Activated CD4-positive, alpha-beta memory T cell treated with anti-CD3 and anti-CD28 coated beads, Interleukin-2, amount 10 ng/mL, durations not matched to agents 7 days and 5 days (primary cell): ENCODE data around the gene BRD3OS. TPM values are rescaled to one million over a fixed set of nuclear protein-coding genes. Genes with fewer than 3 reads are reported as not detected.

Experiments
- CTCF ChIA-PET: fragments of 350-600 bp; sonication (Branson Sonifier 250); formaldehyde crosslinking; loops from one replicate; lab custom pipeline; 2021; ENCODE audit warnings: antibody characterized with exemption, inconsistent platforms; lab: Charles Lee
- POLR2A ChIA-PET: fragments of 350-600 bp; sonication (Branson Sonifier 250); formaldehyde crosslinking; loops from one replicate; lab custom pipeline; 2021; ENCODE audit warnings: antibody characterized with exemption; lab: Charles Lee
- DNase-seq: peaks from one replicate; pipeline ENCODE4 v3.0.0-alpha.2; 2020
- H3K27ac Mint-ChIP-seq: one replicate; pipeline ENCODE4 v1.8.0; 2021; ENCODE audit warnings: mild to moderate bottlenecking, mixed read lengths
- H3K27me3 Mint-ChIP-seq: one replicate; pipeline ENCODE4 v1.8.0; 2021; ENCODE audit warnings: mixed read lengths
- H3K36me3 Mint-ChIP-seq: one replicate; pipeline ENCODE4 v1.8.0; 2021; ENCODE audit warnings: low read depth, mixed read lengths
- H3K4me1 Mint-ChIP-seq: one replicate; pipeline ENCODE4 v1.8.0; 2021; ENCODE audit warnings: mixed read lengths
- H3K4me3 Mint-ChIP-seq: one replicate; pipeline ENCODE4 v1.8.0; 2021; ENCODE audit warnings: mild to moderate bottlenecking, mixed read lengths
- H3K9me3 Mint-ChIP-seq: one replicate; pipeline ENCODE4 v1.8.0; 2021; ENCODE audit warnings: mixed read lengths
- total RNA-seq, 2 experiments: library from RNA; stranded (reverse); gene quantifications; one replicate each; pipeline ENCODE4 v1.2.3, GENCODE V29; 2021

BRD3OS gene
- total RNA-seq, 2 experiments from 2014 or later = 9.6 to 10.3 TPM

DNA sequence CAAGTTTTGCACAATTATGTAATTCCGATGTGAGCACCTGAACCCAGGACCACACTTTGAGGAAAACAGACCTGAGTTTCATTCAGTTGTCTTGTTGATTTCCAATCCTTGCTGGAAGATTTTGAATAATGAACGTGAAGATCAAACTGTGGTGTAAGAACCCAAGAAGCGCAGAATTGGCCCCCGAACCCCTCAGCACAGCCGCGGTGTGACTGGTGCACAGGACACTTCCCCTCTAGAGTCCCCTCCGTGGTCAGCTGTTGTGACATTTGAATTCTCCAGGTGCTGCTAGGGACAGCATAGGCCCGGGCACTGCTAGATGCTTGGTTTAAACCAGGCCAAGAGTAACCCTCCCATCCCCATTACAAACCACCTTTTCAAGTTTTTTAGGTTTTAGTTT is 1.7 kb downstream of the BRD3OS start:
- ChIA-PET POLR2A (interaction anchor here (2.0 to 2.7 kb wide), 2 partner anchors 8 to 38 kb away, joined by 5 to 21 read pairs; no protein-coding TSS in a partner anchor), CTCF (interaction anchor here (1.6 kb wide), 1 partner anchor 72 kb away, joined by 3 read pairs; no protein-coding TSS in a partner anchor)
- no peak for DNase-seq
- Mint-ChIP-seq H3K27me3 (no peaks in the 10 kb centered on the region), H3K36me3 (peaks cover 3% of the 10 kb centered on the region), H3K9me3 (no peaks in the 10 kb centered on the region), H3K27ac (no peak overlapping the region), H3K4me1 (peaks cover 11% of the 10 kb centered on the region), H3K4me3 (peak overlapping the region; percentile 51)

GRCh38 chr9:134027561-134027960 is 2.3 kb downstream of the BRD3OS start:
- Mint-ChIP-seq H3K4me1 (peaks cover 11% of the 10 kb centered on the region), H3K36me3 (peaks cover 3% of the 10 kb centered on the region), H3K27ac (no peak overlapping the region), H3K9me3 (no peaks in the 10 kb centered on the region), H3K4me3 (no peak overlapping the region), H3K27me3 (no peaks in the 10 kb centered on the region)
- ChIA-PET CTCF (interaction anchor here (0.6 kb wide), 1 partner anchor 41 kb away, joined by 4 read pairs; no protein-coding TSS in a partner anchor), POLR2A (no interaction called here)
- no peak for DNase-seq

DNA sequence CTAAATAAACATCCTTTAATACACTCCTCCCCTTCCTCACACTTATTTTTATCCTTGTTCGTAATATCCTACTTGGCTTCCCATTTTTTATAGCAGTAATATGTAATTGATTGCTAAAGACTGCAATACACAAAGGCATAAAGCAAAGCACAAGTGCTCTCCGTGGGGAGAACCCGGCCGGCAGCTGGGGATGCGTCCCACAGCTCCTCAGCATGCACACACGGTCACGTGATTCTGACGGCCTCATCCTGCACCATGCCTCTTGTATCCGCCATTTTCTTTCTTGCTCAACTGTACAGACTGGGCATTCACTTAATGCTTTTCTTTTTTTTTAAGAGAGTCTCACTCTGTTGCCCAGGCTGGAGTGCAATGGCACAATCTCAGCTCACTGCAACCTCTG is 2.8 kb downstream of the BRD3OS start:
- POLR2A ChIA-PET = no interaction called here
- peaks cover 6% of the 10 kb centered on the region for H3K36me3 Mint-ChIP-seq
- CTCF ChIA-PET = interaction anchor here (0.6 kb wide), 1 partner anchor 41 kb away, joined by 4 read pairs; no protein-coding TSS in a partner anchor

GRCh38 chr9:134028575-134029247 is 3.4 kb downstream of the BRD3OS start:
- no peaks in the 10 kb centered on the region for H3K27me3 Mint-ChIP-seq
- no peak for DNase-seq
- no peak overlapping the region for H3K27ac Mint-ChIP-seq
- ChIA-PET CTCF (no interaction called here), POLR2A (no interaction called here)
- no peak overlapping the region for H3K4me3 Mint-ChIP-seq
- no peaks in the 10 kb centered on the region for H3K9me3 Mint-ChIP-seq
- peaks cover 11% of the 10 kb centered on the region for H3K36me3 Mint-ChIP-seq
- peaks cover 11% of the 10 kb centered on the region for H3K4me1 Mint-ChIP-seq

More for the DNA sequence above, 2.8 kb downstream of the BRD3OS start:
- peaks cover 11% of the 10 kb centered on the region for H3K4me1 Mint-ChIP-seq
- no peaks in the 10 kb centered on the region for H3K27me3 Mint-ChIP-seq
- DNase-seq = no peak
- no peak overlapping the region for H3K27ac Mint-ChIP-seq
- no peaks in the 10 kb centered on the region for H3K9me3 Mint-ChIP-seq
- H3K4me3 Mint-ChIP-seq = no peak overlapping the region

DNA sequence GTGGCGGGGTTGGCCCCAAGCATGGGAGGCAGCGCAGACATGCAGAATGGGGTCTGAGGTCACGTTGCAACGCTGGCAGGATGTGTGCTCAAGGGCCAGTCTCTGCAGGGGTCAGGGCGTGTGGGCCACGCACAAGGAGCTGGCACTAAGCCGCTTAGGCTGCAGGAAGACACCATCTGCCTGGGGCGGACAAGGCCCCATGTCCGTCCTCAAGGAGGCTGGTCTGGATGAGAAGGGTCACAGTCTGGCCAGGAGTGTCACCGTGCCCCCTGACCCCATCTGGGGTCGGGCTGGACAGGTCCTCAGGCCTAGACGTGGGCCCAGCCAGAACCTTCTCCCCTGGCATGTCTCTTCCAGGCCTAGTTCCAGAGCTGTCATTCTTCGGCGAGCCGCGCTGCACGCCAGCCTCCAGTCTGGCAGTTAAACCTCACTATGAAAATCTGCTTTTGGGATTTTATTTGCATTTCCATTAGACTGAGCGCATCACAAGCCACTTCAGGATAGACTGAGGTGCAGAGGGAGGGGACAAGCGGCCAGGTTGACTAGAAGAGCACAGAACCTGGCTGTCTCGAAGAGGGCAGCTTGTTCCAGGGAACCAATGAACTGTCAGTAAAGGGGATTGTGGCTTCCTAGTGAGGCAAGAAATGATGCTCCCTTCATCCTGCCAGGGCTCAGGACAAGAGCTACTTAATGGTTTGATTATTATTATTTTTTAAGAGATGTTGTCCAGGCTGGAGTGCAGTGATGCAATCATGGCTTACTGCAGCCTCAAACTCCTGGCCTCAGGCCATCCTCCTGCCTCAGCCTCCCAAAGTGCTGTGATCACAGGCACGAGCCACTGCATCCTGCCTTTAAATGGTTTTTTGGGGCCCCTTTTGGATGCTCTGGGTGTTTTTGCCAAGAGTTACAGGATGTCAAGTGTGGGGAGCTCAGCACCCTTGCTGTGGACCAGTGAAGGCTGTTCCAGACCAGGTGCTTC is 4.3 kb downstream of the BRD3OS start:
- CTCF ChIA-PET = no interaction called here
- Mint-ChIP-seq H3K36me3 (peaks cover 11% of the 10 kb centered on the region), H3K27ac (no peak overlapping the region), H3K27me3 (no peaks in the 10 kb centered on the region), H3K4me1 (peaks cover 8% of the 10 kb centered on the region), H3K4me3 (no peak overlapping the region), H3K9me3 (no peaks in the 10 kb centered on the region)
- DNase-seq = no peak
- POLR2A ChIA-PET = no interaction called here

DNA sequence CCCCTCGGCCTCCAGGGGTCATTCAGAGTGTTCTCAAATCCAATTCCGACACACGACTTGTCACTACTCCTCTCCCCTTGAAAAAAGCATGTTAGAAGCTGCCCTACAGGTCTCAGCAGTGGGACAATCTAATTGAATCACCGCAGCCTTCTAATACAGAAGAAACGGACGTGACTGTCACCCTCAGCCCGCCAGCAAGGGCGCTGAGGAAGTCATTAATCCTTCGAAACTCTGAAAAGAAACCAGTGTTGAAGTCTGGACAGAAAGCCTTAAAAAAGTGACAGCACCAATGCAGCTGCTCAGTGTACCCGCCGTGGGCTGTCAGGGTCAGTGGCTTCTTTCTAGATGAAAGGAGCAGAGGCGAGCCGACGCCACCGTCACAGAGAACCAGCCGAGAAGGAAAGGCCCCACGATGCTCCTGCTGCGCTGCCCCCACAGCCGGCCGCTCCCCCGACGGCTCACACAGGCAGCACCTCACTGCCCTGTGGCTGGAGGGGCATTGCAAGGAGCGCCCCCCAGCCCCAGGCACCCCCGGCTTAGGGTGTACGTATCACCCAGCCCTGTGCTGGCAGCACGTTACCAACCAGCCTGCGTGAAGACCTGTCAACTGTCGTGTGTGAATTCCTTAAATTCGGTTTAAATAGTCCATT is 5.7 kb downstream of the BRD3OS start:
- peaks cover 7% of the 10 kb centered on the region for H3K4me1 Mint-ChIP-seq
- no peaks in the 10 kb centered on the region for H3K9me3 Mint-ChIP-seq
- H3K4me3 Mint-ChIP-seq = no peak overlapping the region
- POLR2A ChIA-PET = no interaction called here
- DNase-seq = no peak
- H3K27ac Mint-ChIP-seq = no peak overlapping the region
- H3K36me3 Mint-ChIP-seq = peaks cover 11% of the 10 kb centered on the region
- no peaks in the 10 kb centered on the region for H3K27me3 Mint-ChIP-seq
- CTCF ChIA-PET = no interaction called here

GRCh38 chr9:134031783-134032182 is 6.5 kb downstream of the BRD3OS start:
- Mint-ChIP-seq H3K36me3 (peaks cover 18% of the 10 kb centered on the region), H3K4me3 (no peak overlapping the region), H3K27ac (no peak overlapping the region), H3K27me3 (no peaks in the 10 kb centered on the region), H3K9me3 (no peaks in the 10 kb centered on the region), H3K4me1 (no peaks in the 10 kb centered on the region)
- DNase-seq = no peak
- ChIA-PET POLR2A (no interaction called here), CTCF (no interaction called here)

GRCh38 chr9:134032456-134033222 is 7.4 kb downstream of the BRD3OS start:
- CTCF ChIA-PET = no interaction called here
- POLR2A ChIA-PET = no interaction called here

GRCh38 chr9:134033516-134034214 is 8.4 kb downstream of the BRD3OS start:
- Mint-ChIP-seq H3K9me3 (no peaks in the 10 kb centered on the region), H3K27me3 (no peaks in the 10 kb centered on the region), H3K4me1 (no peaks in the 10 kb centered on the region), H3K27ac (no peak overlapping the region), H3K36me3 (peaks cover 27% of the 10 kb centered on the region), H3K4me3 (no peak overlapping the region)
- DNase-seq = no peak
- ChIA-PET POLR2A (no interaction called here), CTCF (no interaction called here)

More at GRCh38 chr9:134032456-134033222, 7.4 kb downstream of the BRD3OS start:
- DNase-seq = no peak
- Mint-ChIP-seq H3K4me3 (no peak overlapping the region), H3K36me3 (peaks cover 20% of the 10 kb centered on the region), H3K27ac (no peak overlapping the region), H3K9me3 (no peaks in the 10 kb centered on the region), H3K27me3 (no peaks in the 10 kb centered on the region), H3K4me1 (no peaks in the 10 kb centered on the region)

DNA sequence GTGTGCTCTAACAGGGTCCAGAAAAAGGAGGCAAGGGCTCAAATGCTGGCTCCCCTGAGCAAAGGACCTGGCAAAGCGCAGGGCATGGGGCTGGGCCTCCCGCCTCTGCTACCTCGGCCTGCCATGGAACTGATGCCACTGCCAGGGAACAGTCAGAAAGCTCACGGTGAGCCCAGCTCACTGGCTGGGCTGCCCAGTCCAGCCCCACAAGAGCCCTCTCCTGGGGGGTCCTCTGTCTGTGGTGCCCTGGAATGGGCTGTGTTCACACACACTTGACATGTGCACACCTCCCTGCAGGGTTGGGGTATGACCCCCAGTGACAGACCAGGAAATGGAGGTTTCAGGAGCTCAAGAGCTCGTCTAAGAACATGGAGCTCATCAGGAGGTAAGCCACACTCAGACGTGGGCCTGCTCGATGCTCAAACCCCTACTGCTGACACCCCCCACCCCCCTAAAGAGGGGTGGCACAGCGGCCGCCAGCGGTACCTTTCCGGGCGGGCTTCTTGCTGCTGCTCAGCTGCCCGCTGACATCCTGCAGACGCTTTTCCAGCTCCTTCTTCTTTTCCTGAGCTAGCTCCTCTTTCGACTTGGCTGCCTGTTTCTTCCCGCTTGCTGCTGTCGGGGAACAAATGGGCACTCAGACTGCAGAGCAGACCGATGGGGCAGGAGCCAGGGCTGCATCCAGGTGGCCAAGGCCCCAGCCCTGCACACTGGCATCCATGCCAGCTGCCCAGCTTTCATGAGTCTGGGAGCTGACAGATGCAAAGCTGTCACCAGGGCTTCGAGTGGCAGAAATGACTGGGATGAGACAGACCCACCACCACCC is 9.1 kb downstream of the BRD3OS start:
- no peak for DNase-seq
- peaks cover 34% of the 10 kb centered on the region for H3K36me3 Mint-ChIP-seq
- no peaks in the 10 kb centered on the region for H3K27me3 Mint-ChIP-seq
- ChIA-PET POLR2A (interaction anchor here (1.2 kb wide), 1 partner anchor 9 kb away, joined by 5 read pairs; the partner anchor contains the start of gene BRD3OS), CTCF (no interaction called here)
- H3K4me3 Mint-ChIP-seq = no peak overlapping the region
- H3K9me3 Mint-ChIP-seq = peaks cover 2% of the 10 kb centered on the region
- no peaks in the 10 kb centered on the region for H3K4me1 Mint-ChIP-seq
- H3K27ac Mint-ChIP-seq = no peak overlapping the region
